CD4-positive, alpha-beta T cell treated with Interleukin-10 for 1 hour (primary cell): Measurements from ENCODE around the gene DERA.
"Not testable (repeated sequence)": the region's sequence is repeated elsewhere in the genome, so short reads cannot be mapped to it uniquely, and the experiment has no call there.

ENCODE experiments used
- DNase-seq: peaks from one replicate; pipeline ENCODE4 v3.0.0-alpha.2; 2020

The DERA gene

DNA sequence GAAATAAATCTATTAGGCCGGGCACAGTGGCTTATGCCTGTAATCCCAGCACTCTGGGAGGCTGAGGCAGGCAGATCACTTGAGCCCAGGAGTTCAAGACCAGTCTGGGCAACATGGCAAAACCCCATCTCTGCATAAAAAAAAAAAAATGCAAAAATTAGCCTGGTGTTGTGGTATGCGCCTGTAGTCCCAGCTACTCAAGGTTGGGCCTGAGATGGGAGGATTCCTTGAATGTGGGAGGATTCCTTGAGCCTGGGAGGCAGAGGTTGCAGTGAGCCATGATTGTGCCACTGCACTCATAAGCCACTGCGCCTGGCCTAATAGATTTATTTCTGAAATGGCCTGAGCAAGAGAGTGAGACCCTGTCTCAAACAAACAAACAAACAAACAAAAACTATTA lies 55.9 kb downstream of the DERA start:
- DNase-seq, result not testable (repeated sequence)

DNA sequence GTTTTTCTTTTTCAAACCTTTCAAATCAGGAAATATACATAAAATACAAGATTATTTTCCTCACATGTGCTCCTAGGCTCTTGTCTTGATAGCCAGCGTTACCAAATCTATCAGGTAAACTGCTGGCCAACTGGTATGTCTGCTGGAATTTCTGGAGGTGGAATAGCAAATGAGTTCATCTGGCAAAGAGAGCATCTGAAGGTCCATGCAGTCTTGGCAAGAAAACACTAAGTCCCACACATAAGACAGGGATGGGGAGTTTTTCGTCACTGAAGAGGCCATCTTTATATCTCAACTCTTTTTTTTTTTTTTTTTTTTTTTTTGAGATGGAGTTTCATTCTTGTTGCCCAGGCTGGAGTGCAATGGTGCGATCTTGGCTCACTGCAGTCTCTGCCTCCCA lies 60.1 kb downstream of the DERA start:
- no peak for DNase-seq

DNA sequence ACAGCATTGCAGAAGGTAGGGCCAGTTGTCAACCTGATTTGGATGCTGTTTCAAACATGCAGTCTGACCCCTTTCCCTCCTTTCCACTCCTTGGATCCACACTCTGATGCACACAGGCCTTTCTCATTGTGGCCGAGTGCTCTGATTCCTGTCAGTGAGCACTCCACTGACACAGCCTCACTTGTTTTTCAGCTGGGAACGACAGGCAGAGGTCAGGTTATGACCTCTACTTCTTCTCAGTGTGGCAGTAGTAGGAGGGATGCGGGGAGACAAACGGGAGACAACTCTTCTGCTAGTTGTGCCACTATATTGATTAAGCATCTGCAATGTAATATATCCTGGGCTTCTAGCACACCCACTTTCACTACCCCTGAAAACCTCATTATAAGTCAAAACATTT lies 61.8 kb downstream of the DERA start:
- DNase-seq, result no peak

DNA sequence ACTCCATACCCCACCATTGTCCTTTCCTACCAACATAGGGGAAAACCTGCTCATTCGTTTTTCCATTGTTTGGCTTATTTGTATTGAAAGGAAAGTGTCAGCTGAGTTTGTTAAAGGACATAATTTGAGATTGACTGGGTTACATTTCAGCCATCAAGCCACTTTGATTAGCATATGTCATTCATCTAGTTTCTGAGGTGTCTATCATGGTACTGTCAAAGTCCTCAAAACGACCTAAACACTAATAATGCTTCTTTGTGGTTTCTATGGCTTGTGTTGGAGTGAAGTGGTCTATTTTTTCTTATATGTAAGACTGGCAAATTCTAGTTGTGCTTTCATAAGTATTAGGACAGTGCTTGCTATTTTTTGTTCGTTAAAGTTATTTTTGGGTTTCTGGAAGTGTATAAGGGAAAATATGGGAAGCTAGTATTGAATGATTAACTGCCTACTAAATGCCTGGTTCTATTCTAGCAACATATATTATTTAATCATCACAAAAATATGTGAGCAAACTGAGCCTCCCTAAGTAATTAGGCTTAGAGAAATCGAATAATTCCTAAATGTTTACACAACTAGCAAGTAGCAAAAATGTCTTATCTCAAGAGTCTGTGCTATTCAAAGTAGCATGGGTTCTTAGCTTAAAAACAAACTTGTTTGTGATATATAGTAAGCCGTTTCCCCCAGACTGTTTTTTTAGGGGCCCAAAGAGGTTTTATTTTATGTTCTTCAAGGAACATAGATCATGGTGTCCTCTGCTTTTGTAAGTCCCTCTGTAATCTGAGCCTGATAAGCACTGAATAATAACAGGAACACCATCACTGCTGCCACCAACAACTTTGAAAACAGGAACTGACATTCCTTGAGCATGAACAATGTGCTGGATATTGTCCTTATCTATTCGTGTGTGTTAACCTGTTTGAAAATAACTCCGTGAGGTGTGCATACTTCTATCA lies 67.1 kb downstream of the DERA start:
- no peak for DNase-seq

DNA sequence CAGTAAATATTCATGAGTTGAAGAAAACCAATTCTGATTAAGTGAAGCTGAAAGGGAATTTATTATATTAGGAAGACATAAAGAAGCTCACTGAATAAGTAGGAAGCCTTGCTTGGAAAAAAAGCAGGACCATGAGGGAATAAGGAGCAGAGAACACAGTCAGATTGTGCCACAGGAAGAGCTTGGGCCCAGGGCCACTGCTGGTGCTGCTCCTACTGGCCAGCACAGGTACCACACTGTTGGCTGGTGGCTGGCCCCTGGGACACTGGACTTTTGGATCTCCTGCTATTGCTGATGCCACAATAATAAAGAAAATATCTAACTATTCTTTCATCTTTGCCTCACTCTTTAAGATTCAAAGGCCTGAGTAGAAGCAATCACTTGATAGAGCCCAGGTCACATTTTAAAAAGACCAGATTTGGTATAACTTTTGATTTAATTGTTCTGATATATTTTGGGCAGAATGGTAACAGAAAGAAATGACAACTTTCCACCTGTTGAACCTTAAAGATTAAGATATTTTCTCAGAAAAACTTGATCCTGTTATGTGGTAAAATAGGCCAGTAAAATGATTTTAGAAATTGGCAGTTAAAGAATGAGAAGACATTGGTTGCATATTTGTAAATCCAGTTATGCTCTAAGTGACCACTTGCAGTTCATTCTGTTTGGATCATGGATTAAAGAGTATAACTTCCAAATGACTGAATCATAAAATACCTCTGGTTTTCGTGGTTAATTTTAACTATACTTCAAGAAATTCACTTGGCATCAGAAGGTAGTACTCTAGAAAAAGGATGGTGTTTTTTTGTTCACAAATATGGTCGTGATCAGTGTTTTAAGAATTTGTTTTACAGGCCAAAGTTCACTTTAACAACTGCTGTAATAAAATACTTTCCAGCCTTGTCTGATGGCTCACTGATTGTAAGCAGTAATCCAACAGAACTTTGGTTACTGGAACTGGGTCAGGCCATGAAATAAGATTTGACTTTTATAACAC lies 68.3 kb downstream of the DERA start:
- DNase-seq, result no peak

DNA sequence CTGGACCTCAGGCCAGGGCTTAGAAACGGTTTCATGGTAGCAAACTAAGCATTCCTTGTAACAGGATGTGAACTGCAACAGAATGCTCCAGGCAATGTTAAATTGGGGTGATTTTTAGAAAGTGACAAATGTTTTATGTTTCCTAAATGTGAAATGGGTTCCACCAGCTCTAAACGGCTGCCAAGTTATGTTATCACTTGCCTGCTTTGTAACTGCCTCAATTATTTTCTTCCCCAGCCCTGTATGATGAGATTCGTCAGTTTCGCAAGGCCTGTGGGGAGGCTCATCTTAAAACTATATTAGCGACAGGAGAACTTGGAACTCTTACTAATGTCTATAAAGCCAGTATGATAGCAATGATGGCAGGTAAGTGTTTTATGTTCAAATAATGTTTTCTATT lies 70.9 kb downstream of the DERA start:
- no peak for DNase-seq

DNA sequence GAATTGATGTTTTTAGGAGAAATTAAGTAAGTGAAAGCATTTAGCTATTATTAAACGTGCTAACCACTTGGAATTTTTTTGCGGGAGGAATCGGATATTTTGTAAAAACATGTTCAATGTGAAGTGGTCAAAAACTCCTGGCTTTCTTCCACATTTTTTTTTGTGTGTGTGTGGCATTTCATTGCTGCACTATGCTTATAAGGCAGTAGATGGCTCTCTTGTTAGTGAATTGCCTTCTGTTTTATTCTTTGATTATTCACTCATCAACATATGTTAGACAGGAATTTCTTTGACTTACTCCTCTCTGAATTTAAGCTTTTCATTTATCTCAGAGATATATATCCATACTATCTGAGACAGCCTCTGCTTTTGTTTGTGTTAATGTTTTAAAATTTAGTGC lies 71.3 kb downstream of the DERA start:
- no peak for DNase-seq

DNA sequence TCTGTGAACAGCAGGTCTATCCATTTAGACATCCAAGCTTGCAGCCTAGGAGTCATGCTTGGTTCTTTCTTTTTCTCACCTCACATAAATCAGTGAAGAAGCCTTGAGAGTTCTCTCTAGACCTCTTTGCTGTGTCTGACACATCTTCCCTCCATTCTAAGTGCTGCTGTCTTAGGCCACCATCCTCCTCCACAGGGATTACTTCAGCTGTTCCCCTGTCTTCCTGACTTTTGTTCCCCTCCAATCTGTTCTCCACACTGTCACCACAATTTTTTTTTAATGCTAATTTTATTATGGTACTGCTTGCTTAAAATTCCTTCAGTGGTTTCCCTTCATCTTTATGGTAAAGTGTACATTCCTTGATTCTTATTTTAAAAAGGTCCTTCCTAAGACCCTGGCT lies 71.8 kb downstream of the DERA start:
- DNase-seq, result no peak

DNA sequence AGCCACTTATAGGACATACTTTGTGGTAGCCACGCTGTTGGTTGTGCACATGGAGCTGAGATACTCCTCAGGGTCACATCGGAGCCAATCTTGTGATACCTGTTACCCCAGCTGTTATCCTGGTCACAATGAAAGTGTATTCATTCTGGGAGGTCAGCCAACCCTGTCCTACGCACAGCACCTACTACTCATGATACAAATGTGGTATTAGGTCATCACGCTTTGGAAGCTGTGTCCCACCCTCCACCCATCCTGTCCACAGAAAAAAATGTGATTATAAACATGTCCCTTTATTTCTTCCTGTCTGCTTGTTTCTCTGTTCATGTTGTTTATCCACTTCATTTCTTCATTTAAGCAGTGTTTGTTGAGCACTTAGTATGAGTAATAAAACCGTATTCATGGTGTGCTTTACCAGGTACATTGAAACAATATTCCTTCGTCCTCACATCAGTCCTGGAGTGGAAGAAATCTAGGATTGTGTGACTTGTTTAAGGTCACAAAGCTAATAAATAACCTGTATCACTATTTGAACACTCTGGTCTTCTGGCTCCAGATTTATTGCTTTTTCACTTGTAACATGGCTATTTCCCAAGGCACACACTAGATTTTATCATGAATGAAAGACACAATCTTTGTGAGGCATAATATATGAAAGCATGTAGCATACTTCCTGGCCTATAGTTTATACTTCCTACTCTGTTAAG lies 73.1 kb downstream of the DERA start:
- DNase-seq, result no peak

DNA sequence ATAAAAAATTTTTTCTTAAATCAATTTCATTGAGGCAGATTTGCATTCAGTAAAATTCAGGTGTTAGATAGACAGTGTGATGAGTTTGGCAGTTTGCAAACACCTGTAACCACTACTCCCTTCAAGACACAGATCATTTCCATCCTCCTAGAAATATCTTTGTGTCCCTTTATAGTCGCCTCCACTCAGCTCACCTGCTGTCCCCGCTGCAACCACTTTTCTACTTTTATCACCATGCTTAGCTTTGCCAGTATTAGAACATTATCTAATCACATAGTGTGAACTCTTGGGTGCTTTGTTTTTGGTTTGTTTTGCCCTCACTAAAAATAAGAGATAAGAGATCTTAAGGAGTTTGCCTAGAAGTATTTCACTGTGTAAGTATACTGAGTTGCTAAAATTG lies 73.8 kb downstream of the DERA start:
- no peak for DNase-seq

DNA sequence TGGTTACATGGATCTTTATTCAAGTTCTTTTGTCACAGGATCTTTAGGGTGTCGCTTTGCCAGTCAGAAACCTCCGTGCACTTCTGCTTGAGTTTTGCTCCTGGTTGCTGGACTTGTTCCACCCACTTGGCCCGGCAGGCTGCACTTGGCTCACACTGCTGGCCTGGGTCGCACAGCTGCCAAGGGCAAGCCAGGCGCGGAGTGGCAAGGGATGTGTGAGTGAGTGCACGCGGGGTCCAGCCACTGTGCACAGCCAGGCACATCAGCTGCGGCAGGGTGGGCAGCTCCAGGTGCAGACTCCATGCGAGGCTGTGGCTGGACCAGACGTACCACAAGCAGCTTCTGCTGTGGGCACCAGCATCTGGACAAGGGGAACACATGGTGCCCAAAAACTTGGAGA lies 76.6 kb downstream of the DERA start:
- DNase-seq, result no peak

DNA sequence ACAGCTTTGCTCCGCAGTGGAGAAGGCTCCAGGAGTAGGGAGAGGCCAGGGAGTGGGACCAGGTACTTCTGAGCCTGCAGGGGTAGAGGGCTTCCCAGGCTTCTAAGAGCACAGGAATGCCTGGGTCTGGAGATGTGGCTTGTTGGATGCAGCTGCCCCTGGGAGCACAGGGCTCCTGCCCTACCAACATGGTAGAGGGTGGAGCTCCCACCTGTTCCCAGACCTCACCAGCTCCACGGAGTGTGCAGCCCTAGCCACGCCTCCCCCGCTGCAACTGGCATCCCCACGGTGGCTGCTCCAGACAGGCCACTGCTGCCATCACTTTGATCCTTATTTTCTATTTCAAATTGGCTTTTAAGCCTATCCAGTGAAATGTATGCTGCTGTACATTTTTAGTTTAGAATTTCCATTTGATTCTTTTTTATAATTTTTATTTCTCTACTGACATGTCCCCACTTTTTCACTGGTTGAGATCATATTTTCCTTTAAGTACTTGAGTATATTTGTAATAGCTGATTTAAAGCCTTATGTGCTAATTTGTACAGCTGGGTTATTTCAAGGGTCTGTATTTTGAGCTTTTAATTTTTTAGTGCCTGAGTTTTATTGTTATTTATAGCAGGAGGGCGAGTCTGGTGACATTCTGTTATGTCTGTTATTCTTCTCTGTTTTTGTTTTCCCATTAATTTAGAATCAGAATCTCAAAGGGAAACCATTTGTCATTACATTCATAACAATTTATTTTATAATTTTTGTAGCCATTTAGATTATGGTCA lies 78.0 kb downstream of the DERA start:
- DNase-seq, result no peak

DNA sequence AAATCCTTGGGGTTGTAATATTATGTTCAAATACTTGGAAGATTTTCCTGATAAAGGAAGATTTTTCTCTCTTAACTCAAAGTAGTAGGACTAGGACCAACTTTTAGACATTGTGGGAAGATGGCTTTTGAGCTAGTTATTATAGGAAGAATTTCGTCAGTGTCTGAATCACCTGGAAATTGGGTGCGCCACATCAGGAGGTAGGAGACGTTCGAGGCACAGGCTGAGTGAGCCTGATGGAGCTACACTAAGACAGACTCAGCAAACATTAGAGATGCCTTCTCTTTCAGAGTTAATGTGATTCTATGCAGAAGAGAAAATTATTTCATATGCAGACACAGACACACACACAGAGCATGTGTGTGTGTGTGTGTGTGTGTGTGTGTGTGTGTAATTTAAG lies 84.7 kb downstream of the DERA start:
- no peak for DNase-seq

DNA sequence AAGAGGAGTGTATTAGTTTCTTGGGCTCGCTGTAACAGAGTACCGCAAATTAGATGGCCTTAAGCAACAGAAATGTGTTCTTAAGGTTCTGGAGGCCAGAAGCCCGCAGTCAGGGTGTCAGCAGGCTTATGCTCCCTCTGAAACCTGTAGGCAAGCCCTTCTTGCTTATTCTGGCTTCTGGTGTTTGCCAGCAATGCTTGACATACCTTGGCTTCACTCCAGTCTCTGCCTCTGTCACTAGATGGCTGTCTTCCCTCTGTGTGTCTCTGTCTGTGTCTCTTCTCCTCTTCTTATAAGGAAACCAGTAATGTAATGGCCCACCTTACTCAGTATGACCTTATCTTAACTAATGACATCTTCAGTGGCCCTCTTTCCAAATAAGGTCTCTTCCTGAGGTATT lies 85.1 kb downstream of the DERA start:
- DNase-seq, result no peak

DNA sequence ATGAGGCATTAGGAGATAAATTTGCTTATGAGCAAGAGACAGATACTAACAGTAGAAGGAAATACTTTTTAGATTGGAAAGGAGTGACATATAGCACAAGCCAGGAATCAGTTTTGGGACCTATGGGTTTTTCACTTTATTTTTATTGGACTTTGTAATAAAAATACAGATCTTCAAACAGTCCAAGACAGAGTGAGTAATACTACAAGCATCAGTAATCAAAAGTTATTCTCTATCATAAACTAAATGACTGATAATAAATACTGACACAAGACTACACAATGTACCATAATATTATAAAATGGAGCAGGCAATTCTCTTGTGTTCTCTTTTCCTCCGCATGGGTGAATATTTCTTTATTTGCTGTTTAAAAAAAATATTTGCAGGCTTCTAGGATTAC lies 85.8 kb downstream of the DERA start:
- DNase-seq, result no peak

DNA sequence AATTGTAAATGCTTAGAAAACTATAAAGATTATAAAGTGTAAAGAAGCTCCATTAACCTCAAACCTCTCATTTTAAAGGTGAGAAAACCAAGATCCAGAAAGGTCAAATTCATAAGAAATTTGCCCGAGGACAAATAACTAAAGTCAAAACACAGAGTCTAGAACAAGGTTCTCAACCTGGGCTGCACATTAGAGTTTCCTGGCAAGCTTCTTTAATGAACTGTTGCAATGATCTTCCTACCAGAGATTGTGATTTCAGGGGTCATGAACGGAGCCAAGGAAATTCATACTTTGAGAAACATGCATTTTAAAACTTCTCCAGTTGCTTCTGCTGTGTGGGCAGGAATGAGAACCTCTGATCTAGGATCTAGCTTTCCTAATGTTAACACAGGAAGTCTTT lies 86.8 kb downstream of the DERA start:
- no peak for DNase-seq

DNA sequence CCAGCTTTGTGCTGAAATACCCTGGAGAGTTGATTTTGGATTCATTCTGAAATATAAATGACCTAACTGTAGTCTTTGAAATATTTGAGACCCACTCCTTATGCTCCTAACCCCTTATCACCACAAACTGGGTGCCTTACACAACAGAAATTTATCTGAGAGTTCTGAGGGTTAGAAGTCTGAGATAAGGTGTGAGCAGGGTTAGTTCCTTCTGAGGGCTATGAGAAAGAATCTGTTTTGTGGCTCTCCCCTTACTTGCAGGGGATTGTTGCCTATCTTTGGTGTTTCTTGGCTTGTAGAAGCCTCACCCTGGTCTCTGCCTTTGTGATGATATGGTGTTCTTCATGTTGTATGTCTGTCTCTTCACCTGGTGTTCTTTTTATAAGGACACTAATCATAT lies 91.7 kb downstream of the DERA start:
- DNase-seq, result no peak

DNA sequence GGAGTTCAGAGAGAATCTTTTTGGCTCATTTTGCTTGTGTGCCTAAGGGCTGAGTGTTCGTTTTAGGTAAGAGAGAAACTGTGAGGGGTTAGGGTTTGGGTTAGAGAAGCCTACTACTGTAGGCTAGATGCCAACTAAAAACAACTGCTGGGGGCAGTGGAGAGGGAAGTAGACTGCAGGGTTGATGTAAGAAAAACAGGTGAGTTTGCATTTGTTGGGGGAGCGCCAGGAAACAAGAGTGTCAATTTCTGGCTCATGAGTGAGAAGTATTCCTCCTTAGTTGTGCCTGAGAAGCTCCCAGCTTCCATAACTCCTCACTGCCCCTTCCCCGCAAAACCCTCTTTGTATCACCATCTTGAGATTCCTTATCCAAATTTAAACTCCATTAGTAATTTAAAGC lies 92.3 kb downstream of the DERA start:
- no peak for DNase-seq

DNA sequence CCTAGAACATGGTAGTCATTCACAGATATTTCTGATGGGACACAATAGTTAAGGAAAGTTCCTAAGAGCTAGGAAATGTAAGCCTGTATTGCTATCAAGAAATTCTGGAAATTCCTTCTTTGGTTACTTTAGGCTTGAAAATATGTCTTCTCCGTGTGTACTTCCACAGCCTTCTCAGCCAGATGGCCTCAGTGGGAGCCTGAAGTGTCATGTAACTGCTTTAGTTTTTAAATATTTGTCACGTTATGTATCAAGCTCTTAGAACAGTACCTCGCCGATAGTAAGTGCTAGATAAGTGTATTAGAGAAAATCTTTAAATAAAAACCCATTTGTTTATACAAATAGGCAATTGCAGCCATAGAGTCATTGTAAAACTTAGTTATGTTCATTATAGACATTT lies 95.6 kb downstream of the DERA start:
- no peak for DNase-seq

DNA sequence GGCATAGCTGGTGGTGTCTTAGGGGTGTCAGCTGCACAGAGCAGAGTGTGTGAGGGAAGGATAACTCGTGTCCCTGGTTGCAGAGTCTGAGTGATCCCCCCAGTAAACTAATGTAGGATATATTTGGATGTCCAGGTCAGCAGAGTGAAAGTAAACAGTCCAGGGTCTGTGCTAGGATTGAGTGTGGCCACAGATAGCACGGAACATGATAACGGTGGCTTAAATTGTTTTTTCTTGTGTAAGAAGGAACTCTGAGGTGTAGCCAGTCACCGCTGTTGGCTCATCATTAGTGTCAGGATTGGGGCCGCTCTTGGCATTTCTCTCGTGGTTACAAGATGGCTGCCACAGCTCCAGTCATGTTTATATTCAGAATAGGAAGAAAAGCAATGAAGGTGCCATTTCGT lies 97.3 kb downstream of the DERA start:
- DNase-seq, result no peak

DNA sequence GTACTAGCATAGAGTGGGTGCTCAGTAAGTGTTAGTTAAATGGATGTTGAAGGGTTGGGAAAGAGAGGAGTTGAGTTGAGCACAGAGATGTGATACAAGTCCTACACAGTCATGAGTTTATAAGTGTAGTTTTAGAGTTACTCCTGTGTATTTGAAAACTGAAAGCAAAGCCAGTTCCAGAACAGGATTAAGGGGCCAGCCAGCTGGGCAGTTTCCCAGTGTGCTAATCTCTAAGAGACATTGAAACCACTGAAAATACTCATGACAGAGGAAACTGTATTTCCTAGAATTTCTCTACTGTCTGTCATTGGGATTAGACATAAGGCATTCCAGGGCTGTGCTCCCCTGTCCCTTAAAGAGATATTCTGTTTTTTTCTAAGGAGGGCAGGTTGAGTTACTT lies 101.0 kb downstream of the DERA start:
- no peak for DNase-seq

DNA sequence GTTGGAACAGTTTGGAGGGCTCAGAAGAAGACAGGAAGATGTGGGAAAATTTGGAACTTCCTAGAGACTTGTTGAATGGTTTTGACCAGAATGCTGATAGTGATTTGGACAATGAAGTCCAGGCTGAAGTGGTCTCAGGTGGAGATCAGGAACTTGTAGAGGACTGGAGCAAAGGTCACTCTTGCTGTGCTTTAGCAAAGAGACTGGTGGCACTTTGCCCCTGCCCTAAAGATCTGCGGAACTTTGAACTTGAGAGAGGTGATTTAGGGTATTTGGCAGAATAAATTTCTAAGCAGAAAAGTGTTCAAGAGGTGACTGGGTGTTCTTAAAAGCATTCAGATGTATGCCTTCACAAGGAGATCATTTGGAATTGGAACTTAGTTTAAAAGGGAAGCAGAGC lies 102.6 kb downstream of the DERA start:
- not testable (repeated sequence) for DNase-seq
